ENCODE data around the gene CHST11. TPM values are rescaled to one million over a fixed set of nuclear protein-coding genes. Genes with fewer than 3 reads are reported as not detected.

The CHST11 gene
- total and polyA plus RNA-seq, 2 of the 4 experiments (the other 2 are of a cell fraction), result 1.4 to 2.7 TPM

GRCh38 chr12:104479123-104479662 is 22.4 kb downstream of the CHST11 start:
- Histone ChIP-seq H3K4me3 (ENCODE audit: insufficient read depth, low read depth, low read length) (no peak overlapping the region), H3K4me1 (ENCODE audit: control insufficient read depth, insufficient read depth, low read length) (0 out of 2 replicates have a peak, but pooled peaks cover 2% of the 10 kb centered on the region), H4K20me1 (ENCODE audit: insufficient read depth, low read length) (no peaks in the 10 kb centered on the region), H2AK9ac (replicated peaks; ENCODE audit: low read depth, low read length, poor library complexity) (no peak overlapping the region), H3K18ac (ENCODE audit: low read depth, low read length) (no peak overlapping the region), H2BK15ac (ENCODE audit: low read depth, low read length) (no peak overlapping the region), H2BK20ac (ENCODE audit: low read depth, low read length) (no peak overlapping the region), H3K4ac (ENCODE audit: low read depth, low read length) (no peak overlapping the region), H2AFZ (replicated peaks; ENCODE audit: low read length, poor library complexity) (no peak overlapping the region), H3K9me3 (ENCODE audit: control insufficient read depth, insufficient read depth, low read length) (peaks cover 8% of the 10 kb centered on the region), H4K5ac (ENCODE audit: low read depth, low read length) (no peak overlapping the region), H3K36me3 (ENCODE audit: control insufficient read depth, insufficient read depth, low read length) (no peaks in the 10 kb centered on the region), H3K9me1 (ENCODE audit: insufficient read depth, low read length) (peaks cover 5% of the 10 kb centered on the region; the same call in 1 of the 2 replicates), H2AK5ac (ENCODE audit: low read depth, low read length) (no peak overlapping the region), H3K27ac (ENCODE audit: insufficient read depth, low read length) (no peak overlapping the region), H3K14ac (replicated peaks; ENCODE audit: low read depth, low read length) (no peak overlapping the region), H2BK5ac (ENCODE audit: low read depth, low read length, poor library complexity, severe bottlenecking) (no peak overlapping the region), H2BK120ac (ENCODE audit: low read depth, low read length) (no peak overlapping the region), H3K9ac (ENCODE audit: low read depth, low read length) (no peak overlapping the region), H4K91ac (ENCODE audit: insufficient read depth, low read depth, low read length) (no peak overlapping the region), H3K27me3 (ENCODE audit: control insufficient read depth, insufficient read depth, low read length) (no peaks in the 10 kb centered on the region), H3K56ac (ENCODE audit: extremely low read depth, insufficient read depth, low read length) (no peak overlapping the region), H3K79me1 (ENCODE audit: low read depth in 1 of 2, low read length in 2 of 2) (no peaks in the 10 kb centered on the region), H3K23ac (ENCODE audit: low read depth, low read length) (no peak overlapping the region), H3K4me2 (ENCODE audit: low read depth, low read length) (no peak overlapping the region), H4K8ac (ENCODE audit: low read depth in 2 of 2, low read length in 2 of 2) (no peak overlapping the region)
- intact Hi-C loops (cut with micrococcal nuclease), result no loop called here
- BruUV-seq (replicated peaks), result no TSS peak
- DNase-seq (no peak), ATAC-seq (ENCODE audit: low read depth) (no peak)
- ChIA-PET CTCF (no interaction called here), POLR2A (ENCODE audit: unreplicated experiment) (no interaction called here)
- in situ Hi-C loops (cut with MboI; ENCODE audit: low sequenced_read_pairs), result no loop called here
- 100% methylated on average over 1 of the region's 3 CpGs; no CpG with 5 or more reads in 1 of the 2 experiments for WGBS, 2 experiments (ENCODE audit: extremely low coverage in 2 of 2, insufficient read length in 1 of 2)
- dilution Hi-C loops (cut with HindIII; ENCODE audit: low sequenced_read_pairs, unreplicated experiment), result no loop called here
- no peak for TF ChIP-seq RCOR1 (IDR thresholded peaks at IDR 0.05; ENCODE audit: insufficient replicate concordance, low read length)
- TF ChIP-seq USF2 (IDR thresholded peaks at IDR 0.05; ENCODE audit: low read depth, low read length), result no peak
- no peak for TF ChIP-seq RAD21 (IDR thresholded peaks at IDR 0.05; ENCODE audit: low read length)
- TF ChIP-seq FOS (IDR thresholded peaks at IDR 0.05; ENCODE audit: low read depth, low read length), result no peak
- TF ChIP-seq MXI1 (IDR thresholded peaks at IDR 0.05; ENCODE audit: borderline replicate concordance, low read depth, low read length), result no peak
- TF ChIP-seq CEBPB (IDR thresholded peaks at IDR 0.05; ENCODE audit: low read depth, low read length), result no peak
- TF ChIP-seq, protein P1, sequence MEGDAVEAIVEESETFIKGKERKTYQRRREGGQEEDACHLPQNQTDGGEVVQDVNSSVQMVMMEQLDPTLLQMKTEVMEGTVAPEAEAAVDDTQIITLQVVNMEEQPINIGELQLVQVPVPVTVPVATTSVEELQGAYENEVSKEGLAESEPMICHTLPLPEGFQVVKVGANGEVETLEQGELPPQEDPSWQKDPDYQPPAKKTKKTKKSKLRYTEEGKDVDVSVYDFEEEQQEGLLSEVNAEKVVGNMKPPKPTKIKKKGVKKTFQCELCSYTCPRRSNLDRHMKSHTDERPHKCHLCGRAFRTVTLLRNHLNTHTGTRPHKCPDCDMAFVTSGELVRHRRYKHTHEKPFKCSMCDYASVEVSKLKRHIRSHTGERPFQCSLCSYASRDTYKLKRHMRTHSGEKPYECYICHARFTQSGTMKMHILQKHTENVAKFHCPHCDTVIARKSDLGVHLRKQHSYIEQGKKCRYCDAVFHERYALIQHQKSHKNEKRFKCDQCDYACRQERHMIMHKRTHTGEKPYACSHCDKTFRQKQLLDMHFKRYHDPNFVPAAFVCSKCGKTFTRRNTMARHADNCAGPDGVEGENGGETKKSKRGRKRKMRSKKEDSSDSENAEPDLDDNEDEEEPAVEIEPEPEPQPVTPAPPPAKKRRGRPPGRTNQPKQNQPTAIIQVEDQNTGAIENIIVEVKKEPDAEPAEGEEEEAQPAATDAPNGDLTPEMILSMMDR (conservative IDR thresholded peaks at IDR 0.05; ENCODE audit: low read depth, low read length), result no peak
- no peak for TF ChIP-seq MAZ (IDR thresholded peaks at IDR 0.05; ENCODE audit: borderline replicate concordance, low read depth, low read length)
- TF ChIP-seq MAFK (IDR thresholded peaks at IDR 0.05; ENCODE audit: low read depth, low read length), result no peak
- no peak for TF ChIP-seq CHD1 (IDR thresholded peaks at IDR 0.05; ENCODE audit: low read depth, low read length)
- TF ChIP-seq BHLHE40 (IDR thresholded peaks at IDR 0.05; ENCODE audit: low read depth, low read length), result no peak
- TF ChIP-seq POLR2A (IDR thresholded peaks at IDR 0.05; ENCODE audit: low read depth, low read length), result no peak
- no peak for TF ChIP-seq ELK1 (IDR thresholded peaks at IDR 0.05; ENCODE audit: borderline replicate concordance, low read depth, low read length)
